Right lobe of liver (tissue), 4 donors: ENCODE results near the gene KDM4B.

Experiments used
- CTCF ChIP-seq, 4 donors: fragments of 200-600 bp in 3 of 4; fragments of 450-650 bp in 1 of 4; IDR thresholded peaks; one replicate each; pipeline versions ENCODE4 v1.5.1 to v1.8.0; 2016 to 2022; ENCODE audit warnings: antibody characterized with exemption in 4 of 4, mild to moderate bottlenecking in 2 of 4
- POLR2A ChIP-seq: fragments of 450-650 bp; IDR thresholded peaks from one replicate; pipeline ENCODE4 v1.6.1; 2017; ENCODE audit warnings: antibody characterized with exemption, mild to moderate bottlenecking
- donor health status: DM: no; HTN: no; CAD: no.
- donor health status: DM: no; HTN: no; CAD: no.
- donor health status: DM: no; HTN: yes; CAD: no.

DNA sequence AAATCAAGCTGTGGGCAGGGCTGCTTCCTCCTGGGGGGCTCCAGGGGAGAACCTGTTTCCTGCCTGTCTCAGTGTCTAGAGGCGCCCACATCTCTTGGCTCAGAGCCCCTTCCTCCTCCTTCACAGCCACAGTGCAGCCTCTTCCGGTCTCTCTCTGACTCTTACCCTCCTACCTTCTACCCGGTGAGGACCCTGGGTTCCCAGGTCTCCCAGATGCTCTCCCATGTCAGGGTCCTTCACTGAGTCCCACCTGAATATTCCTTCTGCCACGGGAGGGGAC lies 153.1 kb downstream of the KDM4B start:
- no peak for TF ChIP-seq CTCF (IDR thresholded peaks at IDR 0.05)
- no peak for TF ChIP-seq POLR2A
